ENCODE measurements around the gene TAGLN. TPM values are rescaled to one million over a fixed set of nuclear protein-coding genes. Genes with fewer than 3 reads are reported as not detected.

TAGLN gene
- total RNA-seq, 1 experiment from 2014 or later: 6.6 TPM

- H3K27me3 Mint-ChIP-seq (ENCODE audit: unreplicated experiment): no peaks in the 10 kb centered on the region
- no peak overlapping the region for H3K27ac Mint-ChIP-seq (ENCODE audit: unreplicated experiment)
- intact Hi-C loops (cut with micrococcal nuclease; ENCODE audit: unreplicated experiment): no loop called here
- no peak overlapping the region for H3K4me3 Mint-ChIP-seq (ENCODE audit: low read depth, unreplicated experiment)
- CTCF ChIA-PET: interaction anchor here (0.8 kb wide), 1 partner anchor 37 kb away, joined by 11 read pairs; no protein-coding TSS in a partner anchor
- no peaks in the 10 kb centered on the region for H3K9me3 Mint-ChIP-seq (ENCODE audit: low read depth, unreplicated experiment)
- H3K4me1 Mint-ChIP-seq (ENCODE audit: low read depth, unreplicated experiment): peaks cover 6% of the 10 kb centered on the region
- TF ChIP-seq, protein P1, sequence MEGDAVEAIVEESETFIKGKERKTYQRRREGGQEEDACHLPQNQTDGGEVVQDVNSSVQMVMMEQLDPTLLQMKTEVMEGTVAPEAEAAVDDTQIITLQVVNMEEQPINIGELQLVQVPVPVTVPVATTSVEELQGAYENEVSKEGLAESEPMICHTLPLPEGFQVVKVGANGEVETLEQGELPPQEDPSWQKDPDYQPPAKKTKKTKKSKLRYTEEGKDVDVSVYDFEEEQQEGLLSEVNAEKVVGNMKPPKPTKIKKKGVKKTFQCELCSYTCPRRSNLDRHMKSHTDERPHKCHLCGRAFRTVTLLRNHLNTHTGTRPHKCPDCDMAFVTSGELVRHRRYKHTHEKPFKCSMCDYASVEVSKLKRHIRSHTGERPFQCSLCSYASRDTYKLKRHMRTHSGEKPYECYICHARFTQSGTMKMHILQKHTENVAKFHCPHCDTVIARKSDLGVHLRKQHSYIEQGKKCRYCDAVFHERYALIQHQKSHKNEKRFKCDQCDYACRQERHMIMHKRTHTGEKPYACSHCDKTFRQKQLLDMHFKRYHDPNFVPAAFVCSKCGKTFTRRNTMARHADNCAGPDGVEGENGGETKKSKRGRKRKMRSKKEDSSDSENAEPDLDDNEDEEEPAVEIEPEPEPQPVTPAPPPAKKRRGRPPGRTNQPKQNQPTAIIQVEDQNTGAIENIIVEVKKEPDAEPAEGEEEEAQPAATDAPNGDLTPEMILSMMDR (IDR thresholded peaks at IDR 0.05; ENCODE audit: unreplicated experiment): no peak
- no TSS peak for BruUV-seq (replicated peaks)
- peaks cover 32% of the 10 kb centered on the region for H3K36me3 Mint-ChIP-seq (ENCODE audit: insufficient read depth, unreplicated experiment)
- DNase-seq: no peak
These were observed 29.0 kb upstream of the TAGLN start for GRCh38 chr11:117170210-117170609.

DNA sequence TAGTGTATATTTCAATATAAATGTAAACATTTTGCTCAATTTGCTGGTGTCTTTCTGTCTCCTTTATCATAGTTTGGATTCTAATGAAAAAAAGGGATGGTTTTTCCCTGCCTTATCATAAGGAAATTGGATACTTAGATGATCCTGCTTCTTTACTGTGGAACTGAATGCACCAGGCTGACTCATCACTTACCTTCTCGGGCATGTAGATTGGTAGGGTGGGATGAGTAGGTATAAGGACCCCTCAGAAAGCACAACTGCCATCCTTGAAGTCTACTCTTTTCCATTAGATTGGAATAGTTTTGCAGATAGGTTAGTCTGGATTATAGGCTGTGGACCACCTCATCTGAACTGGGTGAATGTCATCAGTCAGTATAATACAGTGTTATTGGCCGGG lies 28.2 kb upstream of the TAGLN start:
- BruUV-seq (replicated peaks): no TSS peak
- H3K4me1 Mint-ChIP-seq (ENCODE audit: low read depth, unreplicated experiment): no peaks in the 10 kb centered on the region
- CTCF ChIA-PET: interaction anchor here (0.8 kb wide), 1 partner anchor 38 kb away, joined by 11 read pairs; no protein-coding TSS in a partner anchor
- peaks cover 26% of the 10 kb centered on the region for H3K36me3 Mint-ChIP-seq (ENCODE audit: insufficient read depth, unreplicated experiment)
- no peaks in the 10 kb centered on the region for H3K27me3 Mint-ChIP-seq (ENCODE audit: unreplicated experiment)
- no peak for DNase-seq
- H3K9me3 Mint-ChIP-seq (ENCODE audit: low read depth, unreplicated experiment): no peaks in the 10 kb centered on the region
- no peak overlapping the region for H3K27ac Mint-ChIP-seq (ENCODE audit: unreplicated experiment)
- TF ChIP-seq, protein P1 (IDR thresholded peaks at IDR 0.05; ENCODE audit: unreplicated experiment): no peak
- H3K4me3 Mint-ChIP-seq (ENCODE audit: low read depth, unreplicated experiment): no peak overlapping the region
- intact Hi-C loops (cut with micrococcal nuclease; ENCODE audit: unreplicated experiment): no loop called here

DNA sequence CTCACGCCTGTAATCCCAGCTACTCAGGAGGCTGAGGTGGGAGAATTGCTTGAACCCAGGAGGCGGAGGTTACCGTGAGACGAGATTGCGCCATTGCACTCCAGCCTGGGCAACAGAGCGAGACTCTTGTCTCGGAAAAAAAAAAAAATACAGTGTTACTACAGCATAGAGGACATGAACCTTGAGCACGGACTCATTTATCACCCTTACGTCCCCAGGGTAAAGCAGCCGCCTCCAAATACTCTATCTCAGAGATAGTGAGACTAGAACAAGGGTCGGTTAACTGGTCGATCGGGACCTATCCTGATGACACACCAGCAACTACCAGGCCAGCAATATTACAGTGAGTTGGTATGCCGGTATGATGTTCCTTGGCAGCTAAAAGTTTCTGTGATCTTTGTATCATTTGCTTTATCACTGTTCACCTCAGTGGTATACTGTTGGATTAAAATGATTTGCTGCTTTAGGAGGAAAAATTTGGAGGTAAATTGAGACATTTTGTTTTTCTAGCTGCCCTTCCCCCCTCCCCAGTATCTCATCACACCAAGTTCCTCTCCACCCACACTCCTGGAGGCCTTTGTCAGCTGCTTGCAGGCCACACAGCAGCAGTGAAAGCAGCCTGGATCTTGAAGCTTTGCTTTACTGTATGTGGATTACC lies 27.6 kb upstream of the TAGLN start:
- no TSS peak for BruUV-seq (replicated peaks)
- Mint-ChIP-seq H3K4me1 (ENCODE audit: low read depth, unreplicated experiment) (no peaks in the 10 kb centered on the region), H3K27ac (ENCODE audit: unreplicated experiment) (no peak overlapping the region), H3K36me3 (ENCODE audit: insufficient read depth, unreplicated experiment) (peaks cover 26% of the 10 kb centered on the region), H3K27me3 (ENCODE audit: unreplicated experiment) (no peaks in the 10 kb centered on the region), H3K4me3 (ENCODE audit: low read depth, unreplicated experiment) (no peak overlapping the region), H3K9me3 (ENCODE audit: low read depth, unreplicated experiment) (no peaks in the 10 kb centered on the region)
- DNase-seq: no peak
- CTCF ChIA-PET: interaction anchor here (0.8 kb wide), 1 partner anchor 38 kb away, joined by 11 read pairs; no protein-coding TSS in a partner anchor
- TF ChIP-seq, protein P1 (IDR thresholded peaks at IDR 0.05; ENCODE audit: unreplicated experiment): no peak
- intact Hi-C loops (cut with micrococcal nuclease; ENCODE audit: unreplicated experiment): no loop called here

GRCh38 chr11:117172724-117173421 lies 26.3 kb upstream of the TAGLN start:
- H3K36me3 Mint-ChIP-seq (ENCODE audit: insufficient read depth, unreplicated experiment): peaks cover 26% of the 10 kb centered on the region
- intact Hi-C loops (cut with micrococcal nuclease; ENCODE audit: unreplicated experiment): no loop called here

More at GRCh38 chr11:117172724-117173421, 26.3 kb upstream of the TAGLN start:
- DNase-seq: no peak
- Mint-ChIP-seq H3K4me1 (ENCODE audit: low read depth, unreplicated experiment) (peaks cover 3% of the 10 kb centered on the region), H3K4me3 (ENCODE audit: low read depth, unreplicated experiment) (no peak overlapping the region), H3K9me3 (ENCODE audit: low read depth, unreplicated experiment) (no peaks in the 10 kb centered on the region), H3K27ac (ENCODE audit: unreplicated experiment) (no peak overlapping the region), H3K27me3 (ENCODE audit: unreplicated experiment) (no peaks in the 10 kb centered on the region)
- BruUV-seq (replicated peaks): no TSS peak
- CTCF ChIA-PET: no interaction called here
- TF ChIP-seq, protein P1 (IDR thresholded peaks at IDR 0.05; ENCODE audit: unreplicated experiment): no peak
